Bronchial epithelial cell (primary cell): ENCODE measurements around the gene FUT1. TPM values are rescaled to one million over a fixed set of nuclear protein-coding genes. Genes with fewer than 3 reads are reported as not detected.

Experiments used
- DNase-seq: peaks from one replicate; pipeline ENCODE4 v3.0.0-alpha.2; 2010; ENCODE audit warnings: low read depth
- FAIRE-seq: peaks from 2 replicates; lab custom pipeline; 2011; peaks lifted over from hg19 to GRCh38; lab: Jason Lieb, UNC
- H3K27me3 ChIP-seq: 2 replicates; pipeline ENCODE4 v1.5.1; 2011; ENCODE audit warnings: low read length; ENCODE audit not compliant: control insufficient read depth, insufficient read depth
- H3K36me3 ChIP-seq: 2 replicates; pipeline ENCODE4 v1.5.1; 2011; ENCODE audit warnings: low read length; ENCODE audit not compliant: control insufficient read depth, insufficient read depth
- H3K4me3 ChIP-seq: 2 replicates; pipeline ENCODE4 v1.5.1; 2011; ENCODE audit warnings: mild to moderate bottlenecking, low read depth, low read length, control low read depth
- CTCF ChIP-seq: IDR thresholded peaks from 2 replicates; pipeline ENCODE4 v1.5.1; 2011; ENCODE audit warnings: mild to moderate bottlenecking, moderate library complexity, low read length, control low read depth, inconsistent platforms; ENCODE audit not compliant: insufficient read depth, severe bottlenecking
- total RNA-seq: library from RNA; depleted of rRNA; stranded (reverse); fragments of >200 nt; gene quantifications from 2 replicates; pipeline ENCODE4 v1.2.1, GENCODE V29; 2014

The FUT1 gene
- total RNA-seq, 1 donor from 2014 or later: 12.1 TPM

GRCh38 chr19:48751845-48752495 lies 471 bp downstream of the FUT1 start:
- FAIRE-seq (no peak), DNase-seq (peak; percentile 38)
- no peaks in the 10 kb centered on the region for H3K27me3 ChIP-seq
- no peak for TF ChIP-seq CTCF
- H3K4me3 ChIP-seq: peak overlapping the region; percentile 71
- H3K36me3 ChIP-seq: peaks cover 15% of the 10 kb centered on the region

GRCh38 chr19:48750771-48751504 lies 1.5 kb downstream of the FUT1 start:
- FAIRE-seq (no peak), DNase-seq (no peak)
- peaks cover 15% of the 10 kb centered on the region for H3K36me3 ChIP-seq

GRCh38 chr19:48750351-48750750 lies 2.1 kb downstream of the FUT1 start:
- TF ChIP-seq CTCF: no peak
- H3K4me3 ChIP-seq: no peak overlapping the region
- FAIRE-seq (no peak), DNase-seq (no peak)
- no peaks in the 10 kb centered on the region for H3K27me3 ChIP-seq
- peaks cover 15% of the 10 kb centered on the region for H3K36me3 ChIP-seq

More at GRCh38 chr19:48750771-48751504, 1.5 kb downstream of the FUT1 start:
- no peak for TF ChIP-seq CTCF
- Histone ChIP-seq H3K4me3 (no peak overlapping the region), H3K27me3 (no peaks in the 10 kb centered on the region)

GRCh38 chr19:48749571-48750198 lies 2.8 kb downstream of the FUT1 start:
- no peak for TF ChIP-seq CTCF
- no peak for FAIRE-seq
- peaks cover 15% of the 10 kb centered on the region for H3K36me3 ChIP-seq
- no peak for DNase-seq
- no peaks in the 10 kb centered on the region for H3K27me3 ChIP-seq
- no peak overlapping the region for H3K4me3 ChIP-seq

- Histone ChIP-seq H3K36me3 (peaks cover 15% of the 10 kb centered on the region), H3K27me3 (no peaks in the 10 kb centered on the region), H3K4me3 (peak within 1 kb of the TSS; percentile 18)
- FAIRE-seq: no peak
- TF ChIP-seq CTCF: no peak
- DNase-seq: peak; percentile 65
Observed at GRCh38 chr19:48746738-48747575, 5.5 kb downstream of the FUT1 start, which contains the start of gene IZUMO1. Gene IZUMO1 (minus strand): TSS chr19:48746909. CDS start chr19:48745859, 1,050 bp downstream.
